ENCODE results near the gene LCP2. TPM values are rescaled to one million over a fixed set of nuclear protein-coding genes. Genes with fewer than 3 reads are reported as not detected.

LCP2 gene
- total RNA-seq (not detected in 2 replicates), polyA plus RNA-seq (not detected in 2 replicates), polyA minus RNA-seq (0.22 and 0.83 TPM in 2 replicates), Bru-seq, nascent RNA (percentile 13 among the genes with signal in this experiment), BruChase-seq, experiment 1, labeled RNA remaining after a 6-hour chase (percentile 6 among the genes with signal in this experiment), BruChase-seq, experiment 2, labeled RNA remaining after a 2-hour chase (percentile 7 among the genes with signal in this experiment)
- polyA plus RNA-seq (2011; cell fraction: cytosol; rRNA removed), result 0.05 TPM in 1 of 2 replicates, not detected in the other
- polyA plus RNA-seq (2011; cell fraction: nucleus; rRNA removed), result not detected in 2 replicates
- polyA plus RNA-seq (2012), result 0.26 TPM in 1 of 2 replicates, not detected in the other
- not detected for polyA minus RNA-seq (2011; cell fraction: cytosol; rRNA and poly(A)+ RNA removed)
- polyA minus RNA-seq (2011; cell fraction: nucleus; rRNA and poly(A)+ RNA removed), result not detected in 2 replicates
- long read RNA-seq, result 0 reads

DNA sequence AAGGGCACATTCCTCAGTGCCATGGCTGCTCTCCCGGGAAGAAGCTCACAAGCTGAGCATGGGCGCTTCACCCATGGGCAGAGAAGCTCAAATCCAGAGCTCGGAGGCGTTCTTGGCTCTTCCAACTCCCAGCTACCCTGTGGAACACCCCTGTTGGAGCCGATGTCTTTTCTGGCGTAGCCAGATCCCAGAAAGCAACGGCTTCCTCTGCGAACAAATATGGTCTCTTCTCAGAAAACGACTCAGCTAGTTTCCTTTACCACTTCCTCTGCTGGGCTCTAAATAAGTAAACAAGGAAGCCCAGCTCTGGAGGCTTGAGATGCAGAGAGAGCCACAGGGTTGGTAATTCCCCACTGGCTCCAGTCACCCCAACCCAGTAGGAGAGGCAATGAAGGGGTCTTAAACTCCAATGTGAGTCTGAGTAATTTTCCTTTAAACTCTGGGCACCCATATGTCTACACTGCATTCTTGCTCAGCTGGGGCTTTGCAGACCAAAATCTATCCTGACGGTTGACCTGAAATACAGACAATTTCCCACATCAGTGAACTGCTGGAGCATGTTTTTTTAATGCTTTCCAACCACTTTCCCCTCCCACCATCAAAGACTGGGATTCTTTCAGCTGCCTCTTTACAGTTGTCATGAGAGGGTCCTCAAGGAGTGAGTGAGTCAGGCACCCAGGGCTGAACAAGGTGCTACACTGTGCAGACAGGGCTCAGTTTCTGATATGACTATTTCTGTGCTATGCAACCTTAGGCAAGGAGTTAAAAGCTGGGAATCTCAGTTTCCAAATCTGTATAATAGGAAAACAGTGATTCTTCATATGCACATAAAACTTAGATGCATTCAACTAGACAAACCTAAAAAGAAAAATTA, at the start of gene LCP2:
TSS of gene LCP2 (minus strand) at position 189 of the 874 bp plus-strand sequence. CDS start at position 23, 166 bp downstream.
- CTCF ChIA-PET, result interaction anchor here (1.0 kb wide), 2 partner anchors 11 to 36 kb away, joined by 3 read pairs; no protein-coding TSS in a partner anchor
- H3K9me3 ChIP-seq (replicated peaks; ENCODE audit: control insufficient read depth, insufficient read depth, low read length), result no peaks in the 10 kb centered on the region
- H3K27ac ChIP-seq (ENCODE audit: insufficient read depth, low read depth, low read length), result no peak within 1 kb of the TSS
- no peak within 1 kb of the TSS for H3K4me2 ChIP-seq (ENCODE audit: insufficient read depth, low read length)
- POLR2A ChIA-PET, result no interaction called here
- dilution Hi-C loops (cut with MboI; ENCODE audit: extremely low pct_ligation_motif_present, low sequenced_read_pairs) (no loop called here), intact Hi-C loops (cut with micrococcal nuclease) (no loop called here)
- peaks cover under 1 to 3% of the 10 kb centered on the region in 2 experiments for H3K27me3 ChIP-seq (ENCODE audit: control insufficient read depth in 2 of 2, insufficient read depth in 2 of 2, low read length in 2 of 2)
- no peak for TF ChIP-seq CTCF (IDR thresholded peaks at IDR 0.05; ENCODE audit: extremely low read depth in 1 of 2, insufficient read depth in 1 of 2, low read depth in 1 of 2, low read length in 2 of 2)
- TF ChIP-seq MYC (IDR thresholded peaks at IDR 0.05; ENCODE audit: low read depth, low read length), result no peak
- TF ChIP-seq EZH2 (IDR thresholded peaks at IDR 0.05; ENCODE audit: borderline replicate concordance, low read depth, low read length, severe bottlenecking), result no peak
- no peak for TF ChIP-seq POLR2AphosphoS5 (IDR thresholded peaks at IDR 0.05; ENCODE audit: insufficient read depth, low read depth, low read length)
- TF ChIP-seq MAX (IDR thresholded peaks at IDR 0.05; ENCODE audit: insufficient read depth, insufficient read length), result no peak
- no peak for TF ChIP-seq JUN (IDR thresholded peaks at IDR 0.05; ENCODE audit: borderline replicate concordance, insufficient read depth, insufficient read length, low read depth)
- no peak for TF ChIP-seq FOS (IDR thresholded peaks at IDR 0.05; ENCODE audit: borderline replicate concordance, insufficient read depth, low read length)
- no peak for TF ChIP-seq POLR2A (IDR thresholded peaks at IDR 0.05; ENCODE audit: low read depth, low read length)
- no peak for TF ChIP-seq GATA2 (IDR thresholded peaks at IDR 0.05; ENCODE audit: insufficient read depth, insufficient read length, low read depth, low read length)
- no peaks in the 10 kb centered on the region for H3K79me2 ChIP-seq (ENCODE audit: control insufficient read depth, insufficient read depth, low read length)
- H4K20me1 ChIP-seq (replicated peaks; ENCODE audit: control insufficient read depth, extremely low read depth, insufficient read depth, low read length), result no peaks in the 10 kb centered on the region
- H3K4me3 ChIP-seq (replicated peaks in 1 of 3; ENCODE audit: insufficient read depth in 1 of 3, low read depth in 1 of 3, low read length in 3 of 3), result no peak within 1 kb of the TSS
- H3K9me1 ChIP-seq (replicated peaks; ENCODE audit: control insufficient read depth, extremely low read depth, insufficient read depth, low read length), result no peaks in the 10 kb centered on the region
- H3K36me3 ChIP-seq (ENCODE audit: control insufficient read depth in 2 of 2, extremely low read depth in 1 of 2, insufficient read depth in 2 of 2, low read length in 2 of 2), result no peaks in the 10 kb centered on the region
- H3K9ac ChIP-seq (replicated peaks; ENCODE audit: extremely low read depth, insufficient read depth, low read length), result no peak within 1 kb of the TSS
- no peak within 1 kb of the TSS for H2AFZ ChIP-seq (ENCODE audit: low read depth, low read length)
- no TSS peak for BruUV-seq (replicated peaks)
- no peaks in the 10 kb centered on the region for H3K4me1 ChIP-seq (ENCODE audit: control insufficient read depth, extremely low read depth, insufficient read depth, low read length)
- FAIRE-seq (no peak), DNase-seq (ENCODE audit: low read depth, low spot score) (no peak)

All from endothelial cell of umbilical vein (primary cell).